Endometrial microvascular endothelial cells (primary cell): ENCODE measurements around the gene SLC5A6. TPM values are rescaled to one million over a fixed set of nuclear protein-coding genes. Genes with fewer than 3 reads are reported as not detected.
"Not testable (repeated sequence)": the region's sequence is repeated elsewhere in the genome, so short reads cannot be mapped to it uniquely, and the experiment has no call there.

Experiments
- in situ Hi-C: cut with HindIII; loops from 2 replicates; pipeline ENCODE4 v1.10.0; 2017; ENCODE audit warnings: low sequenced_read_pairs, low pct_unique_long_range_greater_than_20kb; ENCODE audit errors: inconsistent ontology term
- total RNA-seq: library from RNA; depleted of rRNA; stranded (reverse); fragments of >200 nt; gene quantifications from one replicate; pipeline ENCODE4 v1.2.3, GENCODE V29; 2015; ENCODE audit errors: inconsistent ontology term

SLC5A6 gene
- total RNA-seq, 1 donor from 2014 or later: 80.6 TPM

- in situ Hi-C loops: no loop called here
These were observed 26.6 kb downstream of the SLC5A6 start for GRCh38 chr2:27185331-27186026.

- in situ Hi-C loops: no loop called here
These were observed 28.0 kb downstream of the SLC5A6 start for GRCh38 chr2:27184115-27184514.

GRCh38 chr2:27182346-27182745 lies 29.7 kb downstream of the SLC5A6 start:
- in situ Hi-C loops: no loop called here

DNA sequence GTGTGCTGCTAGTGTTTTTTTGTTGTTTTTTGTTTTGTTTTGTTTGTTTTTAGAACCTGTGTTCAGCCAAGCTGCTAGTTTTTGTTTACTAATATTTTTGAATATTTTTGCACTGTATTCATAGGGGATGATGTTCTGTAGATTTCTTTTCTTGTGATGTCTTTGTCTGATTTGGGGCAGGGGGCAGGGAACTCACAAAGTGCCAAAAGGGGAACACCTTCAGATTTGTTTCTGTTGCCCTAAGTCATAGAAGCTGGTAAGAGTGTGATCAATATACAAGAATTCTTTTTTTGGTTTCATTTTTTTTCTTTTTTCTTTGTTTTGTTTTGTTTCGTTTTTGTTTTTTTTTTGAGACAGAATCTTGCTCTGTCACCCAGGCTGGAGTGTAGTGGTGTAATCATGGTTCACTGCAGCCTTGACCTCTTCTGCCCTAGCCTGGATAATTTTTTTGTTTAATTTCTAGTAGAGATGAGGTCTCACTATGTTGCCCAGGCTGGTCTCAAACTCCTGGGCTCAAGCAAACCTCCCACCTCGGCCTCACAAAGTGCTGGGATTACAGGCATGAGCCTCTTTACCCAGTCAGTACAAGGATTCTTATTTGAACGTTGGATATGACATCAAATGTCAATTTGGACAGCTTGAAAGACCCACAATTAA lies 32.6 kb downstream of the SLC5A6 start:
- in situ Hi-C loops: no loop called here

- in situ Hi-C loops: no loop called here
These were observed 33.6 kb downstream of the SLC5A6 start for GRCh38 chr2:27178469-27178868.

GRCh38 chr2:27177441-27178351 lies 34.4 kb downstream of the SLC5A6 start:
- in situ Hi-C loops: no loop called here

DNA sequence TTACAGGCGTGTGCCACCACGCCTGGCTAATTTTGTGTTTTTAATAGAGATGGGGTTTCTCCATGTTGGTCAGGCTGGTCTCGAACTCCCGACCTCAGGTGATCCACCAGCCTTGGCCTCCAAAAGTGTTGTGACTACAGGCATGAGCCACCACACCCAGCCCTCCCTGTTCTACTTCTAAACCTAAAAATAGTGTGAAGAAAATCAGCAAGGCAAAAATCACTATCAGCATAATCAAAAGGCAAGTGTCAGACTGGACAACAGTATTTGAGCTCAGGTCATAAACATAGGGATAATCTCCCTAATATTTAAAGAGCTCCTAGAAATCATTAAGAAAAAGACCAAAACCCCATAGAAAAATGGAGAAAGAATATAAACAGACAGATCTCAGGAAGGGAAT lies 36.3 kb downstream of the SLC5A6 start:
- in situ Hi-C loops: not testable (repeated sequence)

DNA sequence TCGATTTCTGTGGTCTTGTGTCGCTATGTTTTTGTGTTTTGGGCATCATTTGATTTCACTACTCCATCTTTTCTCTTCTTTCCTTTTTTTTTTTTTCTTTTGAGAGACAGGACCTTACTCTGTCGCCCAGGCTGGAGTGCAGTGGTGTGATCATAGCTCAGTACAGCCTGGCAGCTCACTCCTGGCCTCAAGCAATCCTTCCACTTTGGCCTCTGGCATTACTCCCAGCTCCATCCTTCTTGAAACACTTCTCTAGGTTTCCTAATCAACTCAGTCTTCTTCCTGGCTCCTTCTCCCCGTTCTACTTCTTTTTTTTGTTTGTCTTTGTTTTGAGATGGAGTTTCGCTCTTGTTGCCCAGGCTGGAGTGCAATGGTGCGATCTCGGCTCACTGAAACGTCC lies 36.7 kb downstream of the SLC5A6 start:
- in situ Hi-C loops: no loop called here

- in situ Hi-C loops: no loop called here
These were observed 37.4 kb downstream of the SLC5A6 start for GRCh38 chr2:27174638-27175037.

- in situ Hi-C loops: no loop called here
These were observed 40.7 kb downstream of the SLC5A6 start for GRCh38 chr2:27171351-27171848.

DNA sequence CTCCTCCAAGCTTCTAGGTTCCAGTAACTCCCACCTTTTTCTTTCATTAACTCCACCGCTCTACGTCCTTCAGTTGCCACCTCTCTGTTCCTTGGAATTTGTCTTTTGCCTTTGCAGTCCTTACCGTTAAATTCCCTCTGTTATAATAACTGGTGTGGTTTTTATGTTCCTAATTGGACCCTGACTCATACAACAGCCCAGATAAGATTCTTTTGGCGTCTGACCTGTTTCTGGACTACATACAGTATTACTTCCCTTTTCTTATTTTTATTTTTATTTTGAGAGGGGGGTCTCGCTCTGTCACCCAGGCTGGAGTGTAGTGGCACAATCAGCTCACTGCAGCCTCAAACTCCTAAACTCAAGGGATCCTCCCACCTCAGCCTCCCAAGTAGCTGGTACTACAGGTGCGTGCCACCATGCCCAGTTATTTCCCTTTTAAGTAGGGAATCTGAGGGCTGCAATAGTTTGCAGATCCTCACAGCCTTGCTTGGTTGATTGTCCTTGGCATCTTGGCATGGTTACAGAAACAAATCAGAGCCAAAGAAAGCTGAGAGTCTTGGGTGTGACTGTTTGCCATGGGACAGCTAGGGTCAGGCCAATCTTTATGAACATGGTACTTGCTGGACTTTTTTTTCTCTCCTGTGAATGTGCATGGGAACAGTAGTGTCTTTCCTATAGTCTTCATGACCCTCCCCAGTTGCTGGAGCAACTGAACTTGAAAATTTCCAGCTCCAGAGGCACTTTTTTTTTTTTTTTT lies 41.3 kb downstream of the SLC5A6 start:
- in situ Hi-C loops: no loop called here

DNA sequence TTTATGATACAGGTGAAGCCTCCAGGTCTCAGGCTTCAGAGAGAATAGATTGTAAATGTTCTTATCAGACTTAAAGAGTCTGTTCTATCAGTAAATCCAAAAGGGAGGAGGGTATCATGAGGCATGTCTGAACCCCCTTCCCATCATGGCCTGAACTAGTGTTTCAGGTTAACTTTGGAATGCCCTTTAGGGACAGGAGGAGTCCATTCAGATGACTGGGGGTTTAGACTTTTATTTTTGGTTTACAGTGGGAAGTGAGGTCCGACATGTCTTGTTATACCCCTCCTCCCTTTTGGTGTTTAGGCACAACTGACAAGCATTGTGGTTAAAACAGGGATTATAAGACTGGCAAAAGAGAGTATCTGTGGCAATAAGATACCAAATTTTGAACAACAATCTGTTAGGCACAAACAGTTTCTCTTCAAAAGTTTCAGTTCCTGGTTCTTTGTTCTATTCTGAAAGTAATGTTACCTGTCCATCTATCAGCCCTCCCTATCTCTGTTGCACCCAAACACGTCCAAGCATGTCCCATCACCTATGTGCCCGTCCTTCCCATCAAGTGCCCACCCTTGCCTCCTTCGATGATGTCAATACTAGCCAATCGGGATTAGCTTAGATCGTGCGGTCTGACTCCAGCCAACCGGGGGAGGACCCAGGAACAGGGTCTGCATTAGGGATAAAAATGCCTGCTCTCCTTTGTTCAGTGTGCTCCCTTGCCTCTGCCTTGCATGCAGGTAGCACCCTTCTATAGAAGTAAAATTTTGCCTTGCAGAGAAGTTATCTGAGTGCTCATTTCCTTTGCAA lies 46.9 kb downstream of the SLC5A6 start:
- in situ Hi-C loops: no loop called here

- in situ Hi-C loops: no loop called here
These were observed 49.6 kb downstream of the SLC5A6 start for GRCh38 chr2:27162151-27163121.

- in situ Hi-C loops: no loop called here
These were observed 51.9 kb downstream of the SLC5A6 start for GRCh38 chr2:27160191-27160590.

DNA sequence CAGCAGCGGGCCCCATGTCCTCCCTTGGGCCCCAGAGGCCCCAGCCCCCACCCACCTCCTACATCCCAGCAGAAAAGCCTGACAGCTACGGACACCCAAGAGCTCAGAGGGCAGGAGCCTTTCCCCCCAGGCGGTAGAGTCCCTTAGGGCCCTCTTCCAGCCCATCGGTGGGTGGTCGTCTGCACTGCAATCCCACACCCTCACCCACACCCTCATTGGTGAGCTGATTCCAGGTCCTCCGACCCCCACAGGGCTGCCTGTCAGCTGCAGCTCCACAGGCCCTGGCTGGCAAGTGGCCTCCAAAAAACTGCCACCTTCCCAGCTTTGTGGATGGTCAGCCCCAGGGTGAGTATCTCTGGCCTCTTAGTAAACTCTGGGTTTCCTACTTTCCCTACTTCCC lies 52.8 kb downstream of the SLC5A6 start:
- in situ Hi-C loops: no loop called here

DNA sequence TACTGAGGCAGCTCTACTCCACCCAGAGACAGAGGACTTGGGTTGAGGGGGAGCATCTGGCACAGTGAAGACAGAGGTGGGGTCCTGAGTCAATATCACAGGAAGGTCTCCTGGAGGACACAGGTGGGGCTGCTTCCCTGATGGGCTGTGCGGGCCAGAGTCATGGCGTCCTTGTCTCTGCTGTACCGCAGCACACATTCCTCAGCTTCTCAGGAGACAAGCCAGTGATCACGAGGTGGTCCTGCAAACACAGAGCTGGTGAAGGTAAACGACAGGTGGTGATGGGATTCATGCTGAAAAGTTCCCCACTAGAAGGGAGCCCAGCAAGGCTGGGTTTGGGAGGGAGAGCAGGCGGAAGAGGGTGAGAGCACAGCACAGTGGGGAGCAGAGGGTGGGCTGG lies 53.6 kb downstream of the SLC5A6 start:
- in situ Hi-C loops: no loop called here

DNA sequence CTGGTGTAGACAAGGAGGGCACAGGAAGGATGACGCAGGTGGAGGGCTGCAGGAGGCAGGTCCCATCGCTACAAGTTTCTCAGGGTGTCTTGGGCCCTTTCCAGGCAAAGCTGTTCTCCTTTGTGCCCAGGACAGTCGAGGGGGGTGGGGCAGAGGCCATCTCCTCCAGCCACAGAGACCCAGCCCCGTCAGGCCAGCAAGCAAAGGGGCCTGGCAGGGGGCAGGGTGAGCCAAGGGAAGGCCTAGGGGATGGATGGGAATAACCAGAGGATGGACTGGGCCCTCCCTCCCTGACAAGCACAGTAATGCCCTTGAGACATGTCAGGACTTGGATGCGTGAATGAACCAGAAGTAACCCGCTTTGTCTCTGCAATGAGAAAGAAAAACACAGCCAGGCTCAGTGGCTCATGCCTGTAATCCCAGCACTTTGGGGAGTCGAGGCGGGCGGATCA lies 57.0 kb downstream of the SLC5A6 start:
- in situ Hi-C loops: no loop called here
